SK-N-DZ (cell line): ENCODE results near the gene LRRC51. TPM values are rescaled to one million over a fixed set of nuclear protein-coding genes. Genes with fewer than 3 reads are reported as not detected.

ENCODE experiments used
- DNase-seq: peaks from one replicate; pipeline ENCODE4 v3.0.0-alpha.2; 2015; ENCODE audit warnings: low spot score
- polyA plus RNA-seq, 2 experiments: library from polyadenylated mRNA; depleted of rRNA; stranded (reverse); fragments of >200 nt; gene quantifications; 2 replicates each; pipeline ENCODE4 v1.2.3, GENCODE V29; 2014

Gene LRRC51
- polyA plus RNA-seq (2014; cell fraction: cytosol; rRNA removed): 15.5 and 17.4 TPM in 2 replicates
- polyA plus RNA-seq (2014; cell fraction: nucleus; rRNA removed): 11.1 and 12.0 TPM in 2 replicates

- peak; percentile 100 for DNase-seq
Measured at GRCh38 chr11:72080326-72081183, at the start of gene LRRC51, which contains the start of gene NUMA1. Gene LRRC51, plus strand, starts transcription at chr11:72080850. Its CDS starts 8,234 bp downstream, at chr11:72089084. Gene NUMA1, minus strand, starts transcription at chr11:72080542. Its CDS starts 44,599 bp downstream, at chr11:72035943.

GRCh38 chr11:72036687-72037086, 44.0 kb upstream of the LRRC51 start:
- DNase-seq: no peak

DNA sequence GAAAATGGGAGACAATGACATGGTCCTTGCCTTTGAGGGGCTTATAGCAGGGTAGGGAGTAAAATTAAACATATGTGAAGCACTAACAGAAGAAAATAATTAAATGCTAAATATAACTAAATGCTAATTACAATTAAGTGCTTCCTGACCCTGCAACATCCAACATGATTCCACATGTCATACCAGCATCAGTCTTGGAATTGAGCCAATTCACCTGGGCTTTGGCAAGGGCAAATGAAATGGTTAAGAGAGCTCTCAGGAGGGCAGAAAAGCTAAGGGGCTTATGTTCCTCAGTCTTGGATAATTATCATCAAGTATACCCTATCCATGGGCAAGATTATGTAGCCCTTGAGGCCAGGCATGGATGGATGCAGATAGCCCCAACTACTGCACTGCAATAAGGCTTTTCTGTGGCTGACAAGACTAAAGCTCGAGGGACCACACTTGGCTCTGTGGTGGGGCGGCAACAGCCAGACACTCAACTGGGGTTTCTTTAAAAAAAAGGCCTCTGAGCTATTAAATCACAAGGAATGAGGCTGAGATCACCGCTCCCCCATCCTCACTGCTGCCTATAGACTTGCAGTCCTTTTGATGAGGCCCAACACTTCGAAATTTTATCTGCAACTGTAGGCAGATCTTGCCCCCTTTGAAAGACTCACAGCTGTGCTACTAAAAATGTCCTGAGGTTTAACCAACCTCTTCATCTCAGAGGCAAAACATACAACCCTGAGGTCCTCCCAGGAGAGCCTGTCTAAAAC, 42.9 kb upstream of the LRRC51 start:
- no peak for DNase-seq

DNA sequence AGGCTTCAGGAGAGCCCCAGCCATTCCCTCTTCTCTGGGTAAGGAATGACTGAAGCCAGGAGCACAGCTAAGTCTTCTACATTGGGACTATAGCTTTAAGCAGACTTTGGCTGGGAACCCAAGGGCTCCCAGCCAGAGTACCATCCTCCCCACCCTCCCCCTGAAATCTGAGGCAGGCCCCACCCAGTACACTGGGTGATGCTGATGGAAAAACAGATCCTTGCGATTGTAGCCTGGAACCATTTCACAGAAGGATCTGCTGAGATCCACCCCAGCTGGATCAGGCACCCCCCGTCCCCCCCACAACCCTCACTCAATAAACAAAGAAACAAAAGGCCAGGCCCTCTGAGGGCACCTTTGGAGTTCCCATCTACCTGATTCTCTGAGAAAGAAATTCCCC, 42.2 kb upstream of the LRRC51 start:
- no peak for DNase-seq

DNA sequence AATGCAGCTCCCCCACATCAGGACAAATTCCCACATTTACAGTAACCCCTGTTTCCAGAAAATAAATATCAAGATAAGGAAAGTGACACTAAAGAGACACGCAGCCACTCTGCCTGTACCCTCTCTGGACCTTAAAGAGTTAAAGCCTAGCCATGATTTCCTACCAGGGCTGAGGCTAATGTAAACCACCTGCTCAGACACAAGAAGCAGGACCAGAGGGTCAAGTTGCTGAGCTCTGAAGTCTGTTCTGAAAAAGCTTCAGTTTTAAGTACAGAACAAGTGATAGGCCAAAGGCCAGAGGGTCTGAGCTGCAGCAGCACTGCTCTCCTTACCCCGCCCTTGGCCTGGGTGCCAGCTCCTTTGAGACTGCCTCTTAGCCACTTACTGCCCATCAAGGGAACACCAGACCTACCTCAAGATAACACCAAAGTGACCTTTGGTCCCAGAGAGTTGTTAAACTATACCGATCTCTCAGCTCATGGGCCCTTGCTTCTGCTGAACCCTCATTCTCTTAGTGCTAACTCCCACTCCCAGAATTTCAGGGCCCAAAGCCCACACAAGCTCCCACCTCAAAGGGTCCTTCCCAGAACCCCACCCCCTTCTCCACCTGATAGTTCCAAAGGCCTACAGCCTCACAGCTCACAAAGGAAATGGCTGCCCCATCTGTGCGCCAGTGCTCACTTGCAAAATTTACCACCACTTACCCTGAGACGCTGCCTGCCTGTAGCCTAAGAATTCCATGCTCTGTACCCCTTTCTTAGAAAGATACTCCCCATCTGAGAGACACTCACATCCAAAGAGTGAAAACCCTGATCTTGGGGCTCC, 41.4 kb upstream of the LRRC51 start:
- peak; percentile 66 for DNase-seq

- no peak for DNase-seq
Measured at GRCh38 chr11:72039856-72040401, 40.7 kb upstream of the LRRC51 start.

GRCh38 chr11:72040491-72041363, 39.9 kb upstream of the LRRC51 start:
- DNase-seq: peak; percentile 91

DNA sequence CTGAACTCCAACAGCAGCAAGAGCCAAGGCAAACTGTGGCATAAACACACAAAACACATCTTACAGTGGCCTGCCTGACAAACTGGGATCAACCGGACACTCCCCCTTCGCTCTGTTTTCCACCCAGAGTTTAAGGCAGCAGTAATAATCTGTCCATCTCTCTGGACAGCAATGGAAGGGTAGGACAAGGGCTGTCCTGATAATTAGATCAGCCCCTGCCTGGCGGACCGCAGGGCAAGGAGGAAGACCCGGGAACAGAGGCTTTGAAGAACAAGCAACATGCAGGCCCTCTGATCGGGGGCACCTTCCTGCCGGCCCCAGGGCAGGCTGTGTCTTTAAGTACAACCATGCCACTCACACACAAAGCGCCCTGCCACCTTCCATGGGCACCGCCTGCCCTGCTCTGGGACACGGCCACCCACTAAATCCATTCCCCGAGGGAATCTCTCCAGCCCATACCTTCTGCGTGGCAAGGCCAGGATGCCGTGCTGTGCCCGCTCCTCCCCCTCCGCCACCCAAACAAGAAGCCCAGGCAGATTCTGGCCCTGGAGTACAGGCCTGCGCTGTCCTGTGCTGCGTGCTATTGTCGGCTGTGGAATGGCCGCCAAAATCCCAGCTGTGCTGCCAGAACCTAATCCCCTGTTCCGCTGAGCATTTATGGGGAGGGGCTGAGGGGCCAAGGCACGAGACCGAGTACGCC, 39.1 kb upstream of the LRRC51 start:
- DNase-seq: peak; percentile 95

DNA sequence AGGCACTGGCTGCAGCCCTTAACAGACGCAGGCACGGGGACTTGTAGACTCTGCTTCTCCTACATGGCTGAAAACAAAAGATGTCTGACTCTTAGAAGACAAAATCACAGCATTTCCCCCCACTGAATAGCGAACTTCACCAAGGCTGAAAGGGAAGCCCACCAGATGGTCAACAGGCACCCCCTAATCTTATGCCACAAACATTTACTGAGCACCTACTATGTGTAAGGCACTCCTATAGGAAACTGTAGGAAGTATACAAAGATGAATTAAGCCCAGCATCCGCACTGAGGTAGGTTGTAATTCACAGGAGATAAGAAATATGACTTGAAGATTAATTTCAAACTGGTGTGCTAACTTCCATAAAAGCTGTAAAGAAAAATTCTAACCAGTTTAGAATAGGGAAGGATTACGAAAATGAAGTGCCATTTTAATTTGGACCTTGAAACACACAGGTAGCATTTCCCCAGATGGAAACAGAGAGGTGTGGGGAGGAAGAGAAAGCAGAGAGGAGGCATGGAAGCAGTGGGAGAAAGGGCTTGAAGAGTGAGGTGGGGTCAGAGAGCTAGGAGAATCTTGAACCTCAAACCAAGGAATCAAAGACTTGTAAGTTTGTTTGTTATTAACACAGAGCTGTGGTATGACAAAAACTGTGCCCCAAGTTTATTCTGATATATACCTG, 38.4 kb upstream of the LRRC51 start:
- no peak for DNase-seq

DNA sequence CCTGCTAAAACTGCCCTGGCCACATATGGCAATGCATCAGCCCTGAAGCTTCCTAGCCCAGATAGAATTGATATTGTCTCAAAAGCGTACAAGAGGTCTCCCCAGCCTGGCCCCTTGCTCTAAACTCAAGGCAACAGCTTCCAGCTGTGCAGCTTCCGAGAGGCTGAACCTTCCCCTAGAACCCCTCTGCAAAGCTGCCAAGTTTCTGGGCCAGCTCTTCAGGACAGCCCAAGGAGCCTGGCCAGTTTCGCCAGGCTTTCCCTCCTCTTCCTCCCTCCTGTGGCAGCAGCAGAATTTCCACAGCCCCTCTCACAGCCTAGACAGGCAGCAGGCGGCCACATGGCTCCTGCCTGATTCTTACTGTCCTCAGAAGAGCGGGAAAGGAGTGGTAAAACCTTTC, 34.8 kb upstream of the LRRC51 start:
- DNase-seq: no peak

DNA sequence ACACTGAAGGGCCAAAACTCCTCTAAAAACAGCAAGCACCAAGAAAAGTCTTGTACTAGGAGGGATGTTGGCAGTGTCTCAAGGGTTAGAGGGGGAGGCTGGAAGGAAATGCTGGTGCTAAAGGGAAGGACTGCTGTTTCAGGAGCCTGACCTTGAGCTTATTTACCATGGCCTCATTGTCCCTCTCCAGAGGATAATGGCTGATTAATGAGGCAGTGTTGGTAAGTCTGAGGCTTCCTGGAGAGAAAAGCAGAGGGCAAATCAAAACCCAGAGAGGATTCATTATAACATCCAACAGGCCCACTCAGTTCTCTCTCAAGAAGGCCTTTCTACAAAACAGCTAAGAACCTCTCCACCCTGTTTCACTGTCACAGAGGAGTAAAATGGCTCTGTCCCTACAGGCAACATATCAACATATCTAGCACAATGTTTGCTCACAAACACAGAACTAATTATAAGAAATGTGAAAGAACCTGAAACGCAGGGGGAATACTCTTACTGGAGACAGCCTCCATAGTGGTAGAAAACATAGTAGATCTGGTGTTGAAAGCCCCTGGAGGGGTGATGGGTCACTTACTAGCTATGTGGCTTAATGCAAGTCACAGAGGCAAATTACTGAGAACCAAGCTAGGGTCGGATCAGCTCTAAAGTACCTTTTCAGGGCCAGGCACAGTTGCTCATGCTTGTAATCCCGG, 31.7 kb upstream of the LRRC51 start:
- DNase-seq: no peak

- DNase-seq: no peak
Measured at GRCh38 chr11:72058416-72059034, 22.1 kb upstream of the LRRC51 start.

DNA sequence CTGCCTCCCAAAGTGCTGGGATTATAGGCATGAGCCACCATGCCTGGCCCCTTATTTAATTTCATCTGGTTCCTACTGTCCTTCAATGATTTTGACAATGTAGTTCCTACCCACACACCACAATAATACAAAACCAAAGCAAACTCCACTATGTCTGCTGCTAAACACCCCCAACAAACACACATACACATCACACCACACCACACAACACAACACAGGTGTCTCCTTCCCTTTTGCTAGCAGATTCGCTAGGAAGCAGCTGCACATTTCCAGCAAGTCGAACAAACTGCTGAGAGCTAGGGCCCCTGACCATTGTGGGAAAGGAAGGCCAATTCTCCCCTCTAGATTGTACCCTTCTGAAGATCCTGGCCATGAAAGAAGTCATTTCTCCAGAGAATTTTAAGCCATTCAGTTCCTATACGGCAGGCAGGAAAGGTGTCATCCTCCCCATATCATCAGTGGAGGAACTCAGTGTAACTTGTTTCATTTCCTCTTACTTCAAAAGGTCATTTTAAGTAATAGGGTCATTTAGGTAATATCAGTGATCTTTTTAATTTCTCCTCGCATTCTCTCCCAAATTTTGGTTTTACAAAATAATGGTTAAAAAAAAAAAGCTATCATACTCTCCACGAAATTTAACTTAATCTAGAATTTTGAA, 18.8 kb upstream of the LRRC51 start:
- DNase-seq: no peak

GRCh38 chr11:72066855-72067254, 13.8 kb upstream of the LRRC51 start:
- DNase-seq: no peak

DNA sequence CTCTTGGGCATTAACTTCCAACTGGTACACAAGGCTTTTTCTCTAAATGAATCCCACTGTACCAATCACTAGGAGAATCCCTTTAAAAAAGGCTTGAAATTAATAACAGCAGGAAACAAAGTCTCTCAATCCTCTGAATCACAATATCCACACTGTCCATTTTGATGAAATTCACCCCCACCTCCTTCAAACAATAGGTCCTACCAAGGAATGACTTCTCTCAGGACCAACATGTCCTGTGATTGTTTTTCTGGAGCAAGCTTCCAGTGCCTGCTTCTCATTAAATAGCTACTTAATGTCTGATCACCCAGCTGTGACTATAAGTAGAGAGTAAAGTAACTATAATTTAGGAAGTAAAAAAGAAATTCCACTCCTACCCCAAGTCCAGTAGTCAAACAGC, 13.4 kb upstream of the LRRC51 start:
- DNase-seq: no peak

DNA sequence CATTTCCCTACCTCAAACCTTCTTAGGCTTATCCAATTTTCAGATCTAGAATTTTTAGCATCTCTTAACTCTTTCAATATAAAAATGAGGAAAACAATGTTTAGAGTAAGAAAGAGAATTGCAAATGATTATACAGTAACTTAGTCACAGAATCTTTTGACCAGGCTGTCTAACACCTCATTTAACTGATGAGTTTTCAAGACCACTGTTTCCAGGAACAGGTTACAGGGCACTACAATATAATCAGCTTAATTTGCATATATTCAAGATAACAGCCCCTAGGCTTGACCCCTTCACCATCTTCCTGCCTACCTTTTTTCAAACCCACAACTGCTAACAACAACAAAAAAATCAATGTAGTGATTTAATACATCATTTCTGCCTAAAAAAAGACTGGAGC, 13.0 kb upstream of the LRRC51 start:
- no peak for DNase-seq

- DNase-seq: no peak
Measured at GRCh38 chr11:72069200-72069599, 11.4 kb upstream of the LRRC51 start.
